Mammary epithelial cell (primary cell): ENCODE measurements around the gene RFXAP.

ENCODE experiments used
- EZH2 ChIP-seq: IDR thresholded peaks from 2 replicates; pipeline ENCODE4 v1.6.1; 2012; ENCODE audit warnings: low read length, inconsistent platforms, borderline replicate concordance
- TF ChIP-seq, protein P1 (sequence below), 2 donors: IDR thresholded peaks in 1 of 2; conservative IDR thresholded peaks in 1 of 2; 2 replicates each; pipeline ENCODE4 v1.5.1; 2011 to 2012; ENCODE audit warnings: inconsistent platforms in 2 of 2, low read length in 2 of 2, mild to moderate bottlenecking in 2 of 2, control low read depth in 1 of 2, low read depth in 1 of 2; ENCODE audit not compliant: insufficient read depth in 1 of 2; ENCODE audit errors: extremely low read depth in 1 of 2

DNA sequence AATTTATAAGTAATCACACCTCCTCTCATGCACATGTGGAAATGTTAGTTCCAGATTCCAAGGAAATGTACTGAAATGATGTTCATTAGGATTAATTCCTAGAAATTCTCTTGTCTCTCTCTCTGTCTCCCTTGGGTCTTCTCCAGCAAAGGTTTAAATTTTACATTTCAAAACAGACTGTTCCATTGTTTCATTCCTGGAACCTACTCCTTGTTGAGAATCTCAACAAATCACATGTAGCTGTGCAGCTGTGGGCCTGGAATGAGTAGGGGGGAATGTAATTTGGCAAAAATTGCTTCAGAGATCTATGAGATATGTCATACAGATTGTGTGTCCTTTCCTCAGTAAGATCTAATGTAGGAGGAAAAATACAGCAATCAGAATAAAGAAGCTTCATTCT lies 46.2 kb upstream of the RFXAP start:
- TF ChIP-seq, protein P1, sequence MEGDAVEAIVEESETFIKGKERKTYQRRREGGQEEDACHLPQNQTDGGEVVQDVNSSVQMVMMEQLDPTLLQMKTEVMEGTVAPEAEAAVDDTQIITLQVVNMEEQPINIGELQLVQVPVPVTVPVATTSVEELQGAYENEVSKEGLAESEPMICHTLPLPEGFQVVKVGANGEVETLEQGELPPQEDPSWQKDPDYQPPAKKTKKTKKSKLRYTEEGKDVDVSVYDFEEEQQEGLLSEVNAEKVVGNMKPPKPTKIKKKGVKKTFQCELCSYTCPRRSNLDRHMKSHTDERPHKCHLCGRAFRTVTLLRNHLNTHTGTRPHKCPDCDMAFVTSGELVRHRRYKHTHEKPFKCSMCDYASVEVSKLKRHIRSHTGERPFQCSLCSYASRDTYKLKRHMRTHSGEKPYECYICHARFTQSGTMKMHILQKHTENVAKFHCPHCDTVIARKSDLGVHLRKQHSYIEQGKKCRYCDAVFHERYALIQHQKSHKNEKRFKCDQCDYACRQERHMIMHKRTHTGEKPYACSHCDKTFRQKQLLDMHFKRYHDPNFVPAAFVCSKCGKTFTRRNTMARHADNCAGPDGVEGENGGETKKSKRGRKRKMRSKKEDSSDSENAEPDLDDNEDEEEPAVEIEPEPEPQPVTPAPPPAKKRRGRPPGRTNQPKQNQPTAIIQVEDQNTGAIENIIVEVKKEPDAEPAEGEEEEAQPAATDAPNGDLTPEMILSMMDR (conservative IDR thresholded peaks at IDR 0.05 in 1 of 2, IDR thresholded peaks at IDR 0.05 in 1 of 2; ENCODE audit: extremely low read depth in 1 of 2, insufficient read depth in 1 of 2, low read depth in 1 of 2, low read length in 2 of 2), result no peak
- no peak for TF ChIP-seq EZH2
